GM18507 (cell line): ENCODE results near the gene AKAP11.
"Not testable (repeated sequence)": the region's sequence is repeated elsewhere in the genome, so short reads cannot be mapped to it uniquely, and the experiment has no call there.

Experiments
- DNase-seq: peaks from one replicate; pipeline ENCODE4 v3.0.0; 2011; ENCODE audit warnings: low read depth; ENCODE audit not compliant: insufficient read length; ENCODE audit errors: extremely low spot score
- FAIRE-seq: peaks from 2 replicates; lab custom pipeline; 2011; peaks lifted over from hg19 to GRCh38; lab: Jason Lieb, UNC

The AKAP11 gene, protein sequence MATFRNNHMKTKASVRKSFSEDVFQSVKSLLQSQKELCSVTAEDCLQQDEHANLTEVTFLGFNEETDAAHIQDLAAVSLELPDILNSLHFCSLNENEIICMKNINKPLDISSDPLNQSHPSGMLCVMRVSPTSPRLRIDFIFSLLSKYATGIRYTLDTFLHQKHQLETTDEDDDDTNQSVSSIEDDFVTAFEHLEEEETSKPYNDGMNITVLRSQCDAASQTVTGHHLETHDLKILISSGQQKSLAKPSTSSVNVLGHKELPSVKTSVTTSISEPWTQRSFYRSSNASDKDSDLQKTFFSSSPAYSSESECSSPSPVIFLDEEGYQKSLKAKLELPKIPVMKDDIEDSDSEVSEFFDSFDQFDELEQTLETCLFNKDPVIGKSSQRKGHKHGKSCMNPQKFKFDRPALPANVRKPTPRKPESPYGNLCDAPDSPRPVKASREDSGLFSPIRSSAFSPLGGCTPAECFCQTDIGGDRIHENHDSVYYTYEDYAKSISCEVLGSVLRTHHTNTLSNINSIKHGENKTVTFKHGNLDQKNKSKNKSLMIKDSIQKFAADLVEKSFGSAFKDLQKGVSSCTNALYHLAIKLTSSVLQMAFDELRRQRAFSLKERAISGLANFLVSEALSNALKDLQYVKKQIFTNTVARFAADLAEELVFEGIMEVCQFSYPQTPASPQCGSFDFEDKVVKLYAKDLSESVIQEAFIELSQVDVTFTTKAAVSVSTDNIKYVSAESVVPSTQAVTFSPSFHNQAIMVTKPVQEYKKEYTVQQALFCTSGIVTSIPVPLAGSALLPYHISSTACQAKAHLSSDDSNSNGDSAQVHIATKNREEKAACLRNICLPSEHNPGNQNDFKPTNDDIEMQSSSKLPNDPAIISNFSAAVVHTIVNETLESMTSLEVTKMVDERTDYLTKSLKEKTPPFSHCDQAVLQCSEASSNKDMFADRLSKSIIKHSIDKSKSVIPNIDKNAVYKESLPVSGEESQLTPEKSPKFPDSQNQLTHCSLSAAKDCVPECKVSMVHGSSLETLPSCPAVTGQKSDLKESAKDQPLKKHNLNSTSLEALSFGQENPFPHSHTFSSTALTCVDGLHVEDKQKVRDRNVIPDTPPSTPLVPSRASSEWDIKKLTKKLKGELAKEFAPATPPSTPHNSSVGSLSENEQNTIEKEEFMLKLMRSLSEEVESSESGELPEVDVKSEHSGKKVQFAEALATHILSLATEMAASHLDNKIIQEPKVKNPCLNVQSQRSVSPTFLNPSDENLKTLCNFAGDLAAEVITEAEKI (N-terminal part only)

DNA sequence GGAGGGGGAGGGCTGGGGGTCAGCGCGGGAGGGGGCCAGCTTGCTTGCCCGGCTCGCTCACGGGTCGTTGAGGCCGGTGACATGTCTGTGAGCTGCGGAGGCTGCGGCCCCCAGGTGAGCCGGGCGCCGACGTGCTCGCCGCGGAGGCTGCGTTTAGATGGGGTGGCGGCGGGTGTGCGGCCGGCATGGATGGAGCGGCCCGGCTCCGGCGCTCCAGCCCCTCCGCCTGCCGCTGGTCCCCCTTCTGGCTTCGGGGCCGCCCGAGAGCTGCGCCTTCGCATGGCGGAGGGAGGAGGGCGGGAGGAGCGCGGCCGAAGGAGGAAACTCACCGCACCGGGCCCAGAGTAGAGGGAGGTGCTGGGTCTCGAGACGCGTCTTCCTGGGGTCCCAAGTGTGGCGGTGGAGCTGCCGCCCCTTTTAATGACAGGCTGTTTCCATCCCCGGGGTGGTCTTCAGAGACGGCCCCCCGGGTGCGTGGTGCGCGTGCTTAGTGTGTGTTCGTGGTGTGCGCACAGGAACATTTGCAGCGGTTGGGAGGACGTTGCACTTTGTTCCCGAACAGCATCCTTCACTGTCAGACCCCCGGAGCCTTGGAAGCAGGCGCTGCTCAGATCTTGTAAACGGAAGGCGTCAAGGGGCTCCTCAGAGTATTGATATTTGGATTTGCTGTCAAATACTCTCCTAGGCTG is at the start of gene AKAP11:
AKAP11 (plus strand) TSS at position 38 of the 689 bp plus-strand sequence. CDS start 14,197 bp downstream, outside the sequence.
- DNase-seq: peak; percentile 7
- peak; percentile 74 for FAIRE-seq

DNA sequence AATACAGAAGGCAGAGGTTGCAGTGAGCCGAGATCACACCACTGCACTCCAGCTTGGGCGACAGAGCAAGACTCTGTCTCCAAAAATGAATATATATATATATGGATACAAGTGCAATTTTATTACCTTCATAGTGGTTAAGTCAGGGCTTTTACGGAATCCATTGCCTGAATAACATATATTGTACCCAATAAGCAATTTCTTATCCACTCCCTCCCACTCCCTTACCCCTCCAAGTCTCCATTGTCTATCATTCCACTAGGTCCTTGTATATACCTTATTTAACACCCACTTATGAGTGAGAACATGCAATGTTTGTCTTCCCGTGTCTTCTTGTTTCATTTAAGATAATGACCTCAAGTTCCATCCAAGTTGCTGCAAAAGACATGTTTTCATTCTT is 48.3 kb upstream of the AKAP11 start:
- FAIRE-seq: no peak

DNA sequence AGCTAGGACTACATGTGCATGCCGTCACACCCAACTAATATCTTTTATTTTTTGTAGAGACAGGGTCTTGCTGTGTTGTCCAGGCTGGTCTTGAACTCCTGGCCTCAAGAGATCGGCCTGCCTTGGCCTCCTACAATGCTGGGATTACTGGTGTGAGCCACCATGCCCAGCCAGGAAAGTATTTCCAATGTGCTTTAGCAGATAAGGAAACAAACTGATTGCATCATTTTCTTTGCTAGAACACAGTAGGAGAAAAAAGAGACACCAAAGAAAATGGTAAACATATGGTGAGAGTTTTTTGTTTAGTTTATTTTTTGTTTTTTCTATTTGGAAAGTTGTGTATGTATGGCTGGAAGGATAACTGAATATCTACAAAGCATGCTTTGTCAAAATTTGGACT is 46.9 kb upstream of the AKAP11 start:
- FAIRE-seq: no peak
- no peak for DNase-seq

More for the DNA sequence above, 48.3 kb upstream of the AKAP11 start:
- no peak for DNase-seq

DNA sequence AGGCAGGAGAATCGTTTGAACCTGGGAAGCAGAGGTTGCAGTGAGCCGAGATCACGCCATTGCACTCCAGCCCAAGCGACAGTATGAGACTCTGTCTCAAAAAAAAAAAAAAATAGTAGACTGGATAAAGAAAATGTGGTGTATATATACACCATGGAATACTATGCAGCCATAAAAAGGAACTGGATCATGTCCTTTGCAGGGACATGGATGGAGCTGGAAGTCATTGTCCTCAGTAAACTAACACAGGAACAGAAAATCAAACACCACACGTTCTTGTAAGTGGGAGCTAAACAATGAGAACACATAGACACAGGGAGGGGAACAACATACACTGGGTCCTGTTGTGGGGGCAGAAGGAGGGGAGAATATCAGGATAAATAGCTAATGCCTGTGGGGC is 45.2 kb upstream of the AKAP11 start:
- not testable (repeated sequence) for FAIRE-seq

DNA sequence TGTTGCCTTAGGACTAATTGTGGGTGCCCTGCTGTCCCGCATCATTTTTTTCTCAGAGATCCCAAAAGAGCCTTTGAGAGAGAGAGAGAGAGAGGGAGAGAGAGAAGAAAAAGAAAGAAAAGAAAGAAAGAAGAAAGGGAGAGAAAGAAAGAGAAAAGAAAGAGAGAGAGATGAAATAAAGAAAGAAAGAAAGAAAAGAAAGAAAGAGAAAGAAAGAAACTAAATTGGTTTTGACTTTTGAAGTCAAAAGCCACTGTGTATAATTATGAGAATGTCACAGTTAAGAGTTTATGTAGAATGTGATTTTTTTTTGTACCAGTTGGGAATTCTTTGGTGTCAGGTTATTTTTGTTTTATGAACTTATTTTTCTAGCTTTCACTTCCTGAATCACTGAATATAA is 43.4 kb upstream of the AKAP11 start:
- DNase-seq (no peak), FAIRE-seq (peak; percentile 31)

More for the DNA sequence above, 45.2 kb upstream of the AKAP11 start:
- not testable (repeated sequence) for DNase-seq

DNA sequence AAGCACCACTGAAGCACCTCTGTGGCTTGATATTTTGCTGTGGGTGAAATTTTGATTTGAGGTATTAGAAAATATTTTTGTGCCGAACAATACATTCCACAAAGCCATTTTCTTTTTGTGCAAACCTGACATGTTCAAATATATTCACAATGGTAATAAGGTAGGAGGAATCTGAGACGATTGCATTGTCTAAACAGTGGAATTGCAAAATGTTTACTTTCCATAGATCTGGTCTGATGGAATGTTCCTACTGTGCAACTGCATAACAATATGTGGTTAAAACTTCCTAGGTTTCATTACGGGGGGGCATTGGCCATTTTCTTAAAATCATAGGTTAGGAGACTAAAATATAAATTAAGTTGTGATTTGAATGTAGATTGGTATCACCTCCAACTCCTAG is 42.7 kb upstream of the AKAP11 start:
- FAIRE-seq (no peak), DNase-seq (no peak)

DNA sequence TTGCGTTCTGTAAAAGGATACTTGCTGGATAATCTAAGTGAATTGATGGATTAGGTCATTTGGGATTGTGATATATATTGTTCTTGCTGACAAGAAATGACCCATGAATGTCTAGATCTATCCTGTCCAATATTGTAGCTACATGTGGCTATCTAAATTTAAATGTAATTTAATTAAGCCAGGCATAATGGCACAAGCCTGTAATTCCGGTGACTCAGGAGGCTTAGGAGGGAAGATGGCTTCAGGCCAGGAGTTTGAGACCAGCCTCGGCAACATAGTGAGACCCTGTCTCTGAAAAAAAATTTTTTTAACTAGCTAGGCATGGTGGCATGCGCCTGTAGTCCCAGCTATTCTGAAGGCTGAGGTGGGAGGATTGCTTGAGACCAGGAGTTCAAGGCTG is 39.3 kb upstream of the AKAP11 start:
- no peak for DNase-seq
- FAIRE-seq: no peak

DNA sequence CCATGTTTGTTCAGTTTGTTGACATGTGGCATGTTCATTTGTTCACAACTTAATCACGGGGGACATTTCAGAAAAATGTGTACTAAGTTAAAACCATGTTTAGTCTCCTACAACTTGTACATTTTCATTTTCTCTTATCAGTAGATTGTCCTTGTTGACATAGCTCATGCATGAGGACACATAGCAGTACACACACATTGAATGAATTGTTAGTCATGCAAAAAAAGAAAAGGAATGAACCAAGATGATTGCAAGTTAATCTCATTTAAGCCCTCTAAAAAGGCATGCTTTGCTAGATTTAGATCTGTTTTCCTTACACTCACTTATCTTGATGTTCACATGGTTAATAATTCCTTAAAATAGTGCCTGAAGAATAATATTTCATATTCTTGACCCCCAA is 38.2 kb upstream of the AKAP11 start:
- FAIRE-seq: no peak
- no peak for DNase-seq

DNA sequence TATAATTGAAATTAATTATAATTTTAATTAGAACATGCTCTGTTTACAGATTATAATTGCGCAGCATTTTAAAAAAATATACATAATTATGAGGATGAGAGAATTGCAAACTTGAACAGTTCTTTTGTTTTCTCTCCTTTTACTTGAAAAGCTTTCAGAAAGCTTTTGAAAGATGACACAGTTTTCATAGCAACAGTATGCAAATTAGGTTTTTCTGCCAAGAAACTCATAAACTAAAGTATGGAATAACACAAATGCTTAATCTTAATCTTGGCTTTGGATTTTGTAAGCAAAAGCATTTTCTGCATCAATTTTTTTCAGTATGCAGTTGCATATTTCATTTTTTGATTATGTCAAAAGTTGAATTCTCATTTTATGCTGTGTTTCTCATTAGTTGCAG is 32.8 kb upstream of the AKAP11 start:
- DNase-seq: no peak
- FAIRE-seq: no peak

DNA sequence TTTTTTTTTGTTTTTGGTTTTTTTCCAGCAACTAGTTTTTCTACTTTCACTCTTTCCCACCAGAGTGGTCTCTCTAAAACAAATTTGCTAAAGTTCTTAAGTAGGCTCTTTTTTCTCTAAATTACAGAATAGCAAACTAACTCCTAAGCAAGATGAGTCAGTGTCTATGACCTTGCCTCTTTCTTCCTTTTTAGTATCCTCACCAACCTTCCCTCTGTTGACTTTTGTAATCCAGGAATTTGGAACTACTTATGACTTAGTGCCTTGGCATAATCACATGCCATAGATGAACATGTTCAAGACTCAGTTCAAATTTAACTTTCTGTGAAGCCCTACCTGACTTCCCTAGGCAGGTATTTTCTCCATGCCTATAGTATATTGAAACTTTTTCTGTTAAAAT is 32.3 kb upstream of the AKAP11 start:
- no peak for FAIRE-seq
- DNase-seq: no peak

DNA sequence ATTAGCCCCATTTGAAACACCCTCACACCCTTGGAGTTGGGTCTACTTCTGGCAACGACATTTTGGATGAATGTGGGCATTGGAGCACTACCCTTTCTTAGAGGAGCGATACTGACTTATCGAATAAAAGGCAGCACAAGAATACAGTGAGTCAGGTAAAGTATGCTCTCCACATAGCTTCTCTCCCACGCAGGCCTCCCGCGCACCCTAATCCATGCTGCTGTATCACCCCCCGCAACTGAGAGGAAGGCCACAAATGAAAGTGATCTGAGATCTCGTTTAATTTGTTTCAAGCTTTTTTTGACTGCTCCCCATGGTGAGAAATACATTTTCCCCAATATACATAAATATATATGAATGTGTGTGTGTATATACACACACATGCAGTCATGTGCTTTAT is 25.4 kb upstream of the AKAP11 start:
- DNase-seq (no peak), FAIRE-seq (no peak)

DNA sequence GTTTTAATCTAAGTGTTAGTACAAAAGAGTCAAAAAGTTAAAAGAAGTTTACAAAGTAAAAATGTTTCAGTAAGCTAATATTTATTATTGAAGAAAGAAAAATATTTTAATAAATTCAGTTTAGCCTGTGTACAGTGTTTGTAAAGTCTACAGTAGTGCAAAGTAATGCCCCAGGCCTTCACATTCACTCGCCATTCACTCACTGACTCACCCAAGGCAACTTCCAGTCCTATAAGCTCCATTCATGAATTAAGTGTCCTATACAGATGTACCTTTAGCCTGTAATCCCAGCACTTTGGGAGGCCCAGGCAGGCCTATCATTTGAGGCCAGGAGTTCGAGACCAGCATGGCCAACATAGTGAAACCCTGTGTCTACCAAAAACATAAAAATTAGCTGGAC is 24.1 kb upstream of the AKAP11 start:
- DNase-seq: no peak
- FAIRE-seq: no peak

DNA sequence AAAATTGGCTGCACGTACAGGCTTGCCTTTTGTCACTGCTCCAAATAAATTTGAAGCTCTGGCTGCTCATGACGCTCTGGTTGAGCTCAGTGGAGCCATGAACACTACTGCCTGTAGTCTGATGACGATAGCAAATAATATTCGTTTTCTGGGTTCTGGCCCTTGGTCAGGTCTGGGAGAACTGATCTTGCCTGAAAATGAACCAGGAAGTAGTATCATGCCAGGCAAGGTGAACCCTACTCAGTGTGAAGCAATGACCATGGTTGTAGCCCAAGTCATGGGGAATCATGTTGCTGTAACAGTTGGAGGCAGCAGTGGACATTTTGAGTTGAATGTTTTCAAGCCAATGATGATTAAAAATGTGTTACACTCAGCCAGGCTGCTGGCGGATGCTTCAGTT is 16.1 kb upstream of the AKAP11 start:
- DNase-seq (no peak), FAIRE-seq (no peak)

DNA sequence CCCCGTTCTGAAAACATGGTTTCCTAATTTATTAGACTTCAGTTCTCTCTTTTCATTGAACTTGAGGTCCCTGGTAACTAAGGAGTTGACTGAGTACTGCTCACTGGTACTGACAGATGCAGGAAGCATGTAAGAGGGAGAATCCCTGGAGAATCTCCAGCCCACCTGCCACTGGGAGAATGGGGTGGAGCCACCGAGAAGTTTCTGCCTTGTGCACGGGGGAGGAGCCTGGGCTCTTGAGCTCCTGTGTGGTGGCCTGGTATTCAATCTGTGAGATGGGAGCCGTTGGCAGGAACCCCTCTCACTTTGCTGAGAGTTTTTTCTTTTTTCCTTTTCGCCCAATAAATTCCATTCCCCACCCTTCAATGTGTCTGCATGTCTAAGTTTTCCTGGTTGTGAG is 13.2 kb upstream of the AKAP11 start:
- no peak for FAIRE-seq
- no peak for DNase-seq

DNA sequence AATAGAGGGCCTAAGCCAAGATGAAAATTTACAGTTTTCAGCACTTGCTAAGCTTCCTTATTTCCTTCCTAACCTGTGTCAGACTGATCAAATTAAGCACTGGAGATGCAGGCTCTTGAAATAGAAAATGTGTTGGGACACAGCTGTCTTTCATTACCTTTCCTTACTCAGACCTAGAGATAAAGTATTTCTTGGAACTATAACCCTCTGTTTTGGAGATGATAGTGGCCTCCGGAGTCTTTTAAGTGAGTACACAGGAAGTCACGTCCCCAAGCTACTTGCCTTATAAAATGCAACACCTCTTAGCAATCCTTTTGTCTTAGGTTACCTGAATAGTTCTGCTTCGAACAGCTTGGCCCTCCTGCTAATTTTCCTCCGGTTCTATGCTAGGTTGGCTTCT is 12.4 kb upstream of the AKAP11 start:
- no peak for FAIRE-seq
- no peak for DNase-seq

DNA sequence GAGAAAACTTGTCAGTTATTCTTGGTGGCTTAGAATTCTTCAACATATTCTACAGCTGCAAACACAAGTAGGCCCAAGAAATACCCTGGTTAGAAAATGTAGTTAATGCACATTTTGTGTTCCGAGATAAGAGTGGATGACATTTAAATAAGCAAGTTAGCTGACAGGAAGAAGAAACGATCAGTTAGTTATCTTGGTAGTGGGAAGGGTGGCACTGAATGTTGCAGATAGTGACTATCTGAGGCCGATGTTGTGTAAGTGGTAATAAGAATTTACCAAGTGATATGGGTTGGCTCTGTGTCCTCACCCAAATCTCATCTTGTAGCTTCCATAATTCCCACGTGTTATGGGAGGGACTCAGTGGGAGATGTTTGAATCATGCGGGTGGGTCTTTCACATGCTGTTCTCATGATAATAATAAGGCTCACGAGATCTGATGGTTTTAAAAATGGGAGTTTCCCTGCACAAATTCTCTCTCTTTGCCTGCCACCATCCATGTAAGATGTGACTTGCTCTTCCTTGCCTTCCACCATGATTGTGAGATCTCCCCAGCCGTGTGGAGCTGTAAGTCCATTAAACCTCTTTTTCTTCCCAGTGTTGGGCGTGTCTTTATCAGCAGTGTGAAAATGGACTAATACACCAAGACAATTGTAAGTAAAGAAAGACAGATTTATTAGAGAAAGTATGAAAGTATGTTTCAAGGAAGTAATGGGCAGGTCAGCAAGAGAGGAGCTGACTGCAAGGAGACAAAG is 10.9 kb upstream of the AKAP11 start:
- FAIRE-seq: no peak
- DNase-seq: no peak

DNA sequence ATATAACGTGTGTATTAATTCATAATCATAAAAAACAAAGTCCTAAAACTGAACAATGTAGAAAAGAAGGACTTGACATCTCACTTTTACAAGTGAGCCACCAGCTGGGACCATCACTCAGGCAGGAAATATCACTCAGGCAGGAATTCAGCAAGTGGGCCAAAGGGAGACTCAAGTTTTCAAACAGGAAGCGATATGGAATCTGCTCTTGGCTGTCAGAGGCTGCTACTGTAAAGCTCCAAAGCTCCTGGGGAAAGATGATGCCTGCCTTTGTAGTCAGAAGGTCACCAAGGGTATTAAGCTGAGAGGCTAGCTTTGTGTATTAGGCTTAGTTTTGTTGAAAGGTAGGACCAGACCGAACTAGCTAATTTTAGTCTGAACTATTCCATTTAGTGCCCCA is 5.5 kb upstream of the AKAP11 start:
- DNase-seq (no peak), FAIRE-seq (no peak)

DNA sequence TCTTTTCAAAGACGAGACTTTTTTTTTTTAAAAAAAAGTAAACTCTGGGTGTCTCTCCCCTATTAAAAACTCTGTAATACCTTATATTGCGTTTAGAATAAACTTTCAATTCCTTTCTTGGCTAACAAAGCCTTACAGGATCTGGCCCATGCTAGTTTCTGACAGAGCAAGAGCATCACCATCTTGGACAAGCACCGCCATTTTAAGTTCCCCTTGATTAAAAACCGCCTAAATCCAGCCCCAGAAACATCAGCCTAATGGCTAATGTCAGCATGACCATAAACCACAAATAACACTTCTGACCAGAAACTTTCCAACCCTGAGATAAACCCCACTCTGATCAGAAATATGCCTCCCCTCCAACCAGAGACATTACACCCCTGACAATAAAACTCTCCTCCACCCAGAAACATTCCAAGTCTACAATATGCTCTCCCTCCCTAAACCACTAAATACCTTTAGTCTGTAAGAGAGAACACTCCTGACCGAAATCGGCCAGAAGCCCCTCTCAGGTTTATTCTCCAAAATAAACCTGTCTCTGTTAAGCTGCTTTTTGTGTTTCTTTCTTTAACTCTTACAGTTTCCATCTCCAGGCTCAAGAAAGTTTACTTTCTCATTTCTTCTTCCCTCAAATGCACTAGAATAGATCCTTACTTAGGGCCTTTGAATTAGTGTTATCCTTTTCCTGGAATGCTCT is 1.6 kb upstream of the AKAP11 start:
- FAIRE-seq (peak; percentile 46), DNase-seq (no peak)
